ENCODE measurements around the gene ATP5F1C.
"Not testable (repeated sequence)": the region's sequence is repeated elsewhere in the genome, so short reads cannot be mapped to it uniquely, and the experiment has no call there.

The ATP5F1C gene

GRCh38 chr10:7787857-7788638 lies at the start of gene ATP5F1C, which contains the start of gene KIN:
ATP5F1C (plus strand) TSS chr10:7788177; CDS start chr10:7788208, 31 bp downstream.
KIN (minus strand) TSS chr10:7787993; CDS start chr10:7787933, 60 bp downstream.
- peak within 1 kb of the TSS; percentile 72 to 97 (median 92) for H3K27ac ChIP-seq
- peak within 1 kb of the TSS; percentile 75 to 98 (median 89) for H3K4me3 ChIP-seq

- Histone ChIP-seq H3K4me3 (no peak overlapping the region), H3K27ac (no peak overlapping the region)
Measured at GRCh38 chr10:7738536-7739407, 49.2 kb upstream of the ATP5F1C start.

- Histone ChIP-seq H3K4me3 (no peak overlapping the region), H3K27ac (no peak overlapping the region)
Measured at GRCh38 chr10:7744307-7744706, 43.7 kb upstream of the ATP5F1C start.

- H3K27ac ChIP-seq = not testable (repeated sequence)
Measured at GRCh38 chr10:7748637-7749036, 39.3 kb upstream of the ATP5F1C start.

GRCh38 chr10:7750222-7750621 lies 37.8 kb upstream of the ATP5F1C start:
- Histone ChIP-seq H3K27ac (no peak overlapping the region), H3K4me3 (no peak overlapping the region)

More at GRCh38 chr10:7748637-7749036, 39.3 kb upstream of the ATP5F1C start:
- H3K4me3 ChIP-seq = not testable (repeated sequence)

- Histone ChIP-seq H3K27ac (no peak overlapping the region), H3K4me3 (no peak overlapping the region)
Measured at GRCh38 chr10:7752251-7752650, 35.7 kb upstream of the ATP5F1C start.

GRCh38 chr10:7755103-7755502 lies 32.9 kb upstream of the ATP5F1C start:
- H3K27ac ChIP-seq = no peak overlapping the region
- H3K4me3 ChIP-seq = no peak overlapping the region

GRCh38 chr10:7756360-7756992 lies 31.5 kb upstream of the ATP5F1C start:
- Histone ChIP-seq H3K4me3 (no peak overlapping the region), H3K27ac (no peak overlapping the region)

- Histone ChIP-seq H3K4me3 (no peak overlapping the region), H3K27ac (no peak overlapping the region)
Measured at GRCh38 chr10:7763929-7764328, 24.0 kb upstream of the ATP5F1C start.

GRCh38 chr10:7766241-7766640 lies 21.7 kb upstream of the ATP5F1C start:
- no peak overlapping the region for H3K27ac ChIP-seq
- H3K4me3 ChIP-seq = no peak overlapping the region

- Histone ChIP-seq H3K27ac (no peak overlapping the region), H3K4me3 (no peak overlapping the region)
Measured at GRCh38 chr10:7767209-7767608, 20.8 kb upstream of the ATP5F1C start.

- Histone ChIP-seq H3K27ac (no peak overlapping the region), H3K4me3 (no peak overlapping the region)
Measured at GRCh38 chr10:7768417-7768816, 19.6 kb upstream of the ATP5F1C start.

- Histone ChIP-seq H3K4me3 (no peak overlapping the region), H3K27ac (no peak overlapping the region)
Measured at GRCh38 chr10:7773845-7774801, 13.9 kb upstream of the ATP5F1C start.

GRCh38 chr10:7776777-7777176 lies 11.2 kb upstream of the ATP5F1C start:
- H3K27ac ChIP-seq = no peak overlapping the region
- H3K4me3 ChIP-seq = no peak overlapping the region

GRCh38 chr10:7782194-7782593 lies 5.8 kb upstream of the ATP5F1C start:
- H3K27ac ChIP-seq, H3K4me3 ChIP-seq: not testable (repeated sequence)

- Histone ChIP-seq H3K27ac (no peak overlapping the region), H3K4me3 (peak overlapping the region in 1 of 7 experiments; percentile 85)
Measured at GRCh38 chr10:7786430-7786829, 1.5 kb upstream of the ATP5F1C start.

- peak overlapping the region; percentile 75 to 98 (median 89) for H3K4me3 ChIP-seq
- H3K27ac ChIP-seq = peak overlapping the region in 20 of 21 experiments; percentile 36 to 97 (median 92)
Measured at GRCh38 chr10:7787150-7787856, 674 bp upstream of the ATP5F1C start.

GRCh38 chr10:7788639-7789286 lies 786 bp downstream of the ATP5F1C start:
- peak overlapping the region; percentile 72 to 97 (median 92) for H3K27ac ChIP-seq
- peak overlapping the region; percentile 75 to 98 (median 89) for H3K4me3 ChIP-seq
